M059J (cell line): Measurements from ENCODE around the gene RUNX3. TPM values are rescaled to one million over a fixed set of nuclear protein-coding genes. Genes with fewer than 3 reads are reported as not detected.

Experiments used
- DNase-seq: peaks from one replicate; pipeline ENCODE4 v3.0.0-alpha.2; 2012; ENCODE audit warnings: low read depth
- total RNA-seq: library from RNA; depleted of rRNA; stranded (reverse); fragments of >200 nt; shearing (Covaris generic); gene quantifications from 2 replicates; pipeline ENCODE4 v1.2.3, GENCODE V29; 2014

The RUNX3 gene
- total RNA-seq, 1 experiment from 2014 or later, result 0.37 TPM

DNA sequence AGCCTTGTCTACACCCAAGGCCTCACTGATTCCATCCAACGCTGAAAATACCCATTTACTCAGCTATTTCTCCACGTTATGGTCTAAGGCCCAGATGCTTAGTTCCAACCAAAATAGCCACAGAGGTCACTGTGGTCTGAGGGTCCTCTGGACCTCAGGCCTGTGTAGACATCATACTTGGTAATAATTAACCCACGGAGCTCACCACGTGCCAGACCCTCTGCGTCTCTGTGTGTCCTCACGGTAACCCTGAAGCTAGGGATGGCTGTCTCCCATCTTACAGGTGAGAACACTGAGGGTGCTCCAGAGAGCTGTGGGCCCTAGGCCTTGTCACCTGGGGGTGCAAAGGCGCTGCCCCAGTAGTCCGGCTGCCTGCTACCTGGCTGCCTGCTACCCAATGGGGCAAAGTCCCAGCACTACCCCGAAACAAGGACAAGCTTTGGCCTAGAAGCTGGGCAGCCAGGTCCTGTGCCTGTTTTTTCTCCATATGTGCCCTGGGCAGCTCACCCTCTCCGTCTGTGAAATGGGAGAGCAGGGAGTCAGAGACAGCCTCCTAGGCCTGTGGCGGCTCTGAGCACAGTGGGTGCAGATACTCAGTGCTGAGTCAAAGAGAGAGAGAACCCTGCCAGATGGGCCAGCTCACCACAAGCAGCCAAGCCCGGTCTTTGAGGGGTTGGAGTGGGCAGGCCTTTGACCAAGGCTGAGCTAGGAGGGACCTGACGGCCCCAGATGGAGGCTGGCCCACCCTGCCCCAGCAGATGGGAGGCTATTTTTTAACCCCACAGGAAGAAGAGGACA lies 17.0 kb upstream of the RUNX3 start:
- peak; percentile 55 for DNase-seq

DNA sequence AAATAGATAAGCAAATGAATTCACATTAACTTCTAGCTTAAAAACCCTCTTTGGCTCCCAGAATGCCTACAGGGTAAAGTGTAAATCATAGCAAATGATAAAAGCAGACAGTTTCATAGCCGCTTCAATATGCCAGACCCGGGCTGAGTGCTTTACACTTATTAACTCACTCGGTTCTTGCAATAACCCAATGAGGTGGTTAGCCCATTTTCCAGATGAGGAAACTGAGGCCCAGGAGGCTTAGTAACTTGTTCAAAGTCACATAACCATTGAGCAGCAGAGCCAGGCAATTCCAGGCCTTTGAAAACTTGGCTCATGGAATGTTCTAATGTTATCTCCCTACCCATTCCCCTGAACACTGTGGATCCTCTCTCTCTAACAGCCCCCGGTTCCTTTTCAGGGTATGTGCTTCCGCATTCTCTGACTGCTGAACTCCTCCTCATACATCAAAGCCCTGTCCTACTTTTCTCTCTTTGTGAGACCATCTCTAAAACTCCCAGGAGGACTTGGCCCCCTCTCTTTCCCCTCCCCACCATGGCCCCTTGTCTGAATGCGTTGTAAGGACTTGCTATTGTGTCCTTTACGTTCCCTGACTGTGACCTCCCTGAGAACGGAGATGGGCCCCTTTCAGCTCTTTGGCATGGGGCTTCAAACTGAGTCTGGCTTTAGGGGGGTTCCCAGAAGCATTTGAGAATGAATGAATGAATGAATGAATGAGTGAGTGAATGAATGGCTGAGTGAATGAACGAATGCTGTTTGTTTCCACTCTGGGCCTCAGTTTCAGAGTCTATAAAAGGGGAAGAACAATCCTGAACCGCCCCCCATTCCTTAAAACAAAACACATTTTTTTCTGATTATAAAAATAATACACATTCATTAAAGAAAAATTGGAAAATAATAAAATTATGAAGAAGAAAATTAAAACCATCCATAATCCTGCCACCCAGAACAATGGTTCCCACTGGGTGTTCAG lies 15.6 kb upstream of the RUNX3 start:
- no peak for DNase-seq

DNA sequence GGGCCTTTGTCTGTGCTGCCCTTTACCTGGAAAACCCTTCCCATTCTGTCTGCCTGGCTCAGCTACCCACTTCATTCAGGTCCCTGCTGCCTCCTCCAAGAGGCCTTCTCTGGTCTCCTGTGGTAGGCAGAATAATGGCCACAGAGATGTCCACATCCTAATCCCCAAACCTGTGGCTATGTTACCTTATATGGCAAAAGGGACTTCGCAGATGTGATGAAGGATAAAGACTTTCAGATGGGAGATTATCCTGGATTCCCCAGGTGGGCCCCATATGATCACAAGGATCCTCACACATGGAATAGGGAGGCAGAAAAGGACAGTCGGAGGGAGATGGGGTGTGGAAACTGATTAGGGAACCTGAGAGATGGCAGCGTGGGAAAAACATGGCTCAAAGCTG lies 14.2 kb upstream of the RUNX3 start:
- DNase-seq, result no peak

DNA sequence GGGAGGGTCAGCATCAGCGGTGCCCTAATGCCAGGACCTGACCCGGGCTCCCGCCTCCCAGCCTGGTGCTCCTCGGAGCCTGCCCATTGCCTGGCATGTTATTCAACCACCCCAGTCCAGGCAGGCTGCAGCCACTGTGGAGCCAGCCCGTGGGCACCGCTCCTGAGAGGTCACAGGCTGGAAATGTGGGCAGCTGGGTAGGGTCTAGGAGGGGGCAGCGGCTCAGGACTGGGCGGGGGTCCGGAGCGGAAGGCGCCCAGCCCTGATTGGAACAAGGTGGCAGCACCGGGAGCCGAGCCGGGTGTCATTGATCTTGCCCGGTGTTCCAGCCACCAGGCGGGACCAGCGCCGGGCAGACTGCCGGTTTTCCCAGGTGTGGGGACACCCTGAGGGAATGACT lies 12.7 kb upstream of the RUNX3 start:
- DNase-seq, result no peak

DNA sequence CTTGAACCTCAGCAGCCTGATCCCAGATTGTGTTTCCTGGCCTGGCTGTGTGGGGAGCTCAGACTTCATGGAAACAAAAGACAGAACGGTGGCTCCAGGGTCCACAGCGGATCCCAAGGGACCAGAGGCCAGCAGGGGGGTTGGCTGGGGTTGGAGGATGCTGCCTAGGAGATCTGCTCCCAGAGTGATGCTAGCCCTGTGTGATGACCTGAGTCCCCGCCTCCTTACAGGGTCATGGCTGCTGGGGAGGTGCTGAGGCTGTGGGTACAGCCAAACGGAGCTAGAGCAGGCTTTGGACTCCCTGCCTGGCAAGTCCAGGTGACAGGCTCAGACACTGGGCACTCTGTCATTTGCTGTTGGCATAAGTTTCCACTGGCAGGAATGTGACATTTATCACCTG lies 11.5 kb upstream of the RUNX3 start:
- no peak for DNase-seq

DNA sequence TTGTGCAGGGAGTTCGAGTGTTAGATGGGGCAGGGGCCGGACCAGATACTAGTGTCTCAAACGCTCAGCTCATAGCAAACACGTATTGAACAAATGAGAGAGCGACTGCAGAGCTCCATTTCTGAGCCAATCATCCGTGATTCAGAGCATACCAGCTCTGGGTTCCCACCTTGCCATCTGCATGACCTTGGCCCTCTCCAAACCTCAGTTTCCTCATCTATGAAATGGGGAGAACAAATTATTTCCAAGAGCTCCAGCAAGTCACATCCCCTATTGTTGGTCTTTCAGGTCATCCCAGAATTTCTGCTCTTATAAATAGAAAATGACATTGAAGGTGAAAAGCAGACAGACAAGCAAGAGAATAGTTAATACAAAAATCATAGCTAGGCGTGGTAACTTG lies 10.2 kb upstream of the RUNX3 start:
- DNase-seq, result no peak

GRCh38 chr1:24939675-24940193 lies 9.7 kb upstream of the RUNX3 start:
- no peak for DNase-seq

GRCh38 chr1:24939040-24939674 lies 9.1 kb upstream of the RUNX3 start:
- DNase-seq, result no peak

DNA sequence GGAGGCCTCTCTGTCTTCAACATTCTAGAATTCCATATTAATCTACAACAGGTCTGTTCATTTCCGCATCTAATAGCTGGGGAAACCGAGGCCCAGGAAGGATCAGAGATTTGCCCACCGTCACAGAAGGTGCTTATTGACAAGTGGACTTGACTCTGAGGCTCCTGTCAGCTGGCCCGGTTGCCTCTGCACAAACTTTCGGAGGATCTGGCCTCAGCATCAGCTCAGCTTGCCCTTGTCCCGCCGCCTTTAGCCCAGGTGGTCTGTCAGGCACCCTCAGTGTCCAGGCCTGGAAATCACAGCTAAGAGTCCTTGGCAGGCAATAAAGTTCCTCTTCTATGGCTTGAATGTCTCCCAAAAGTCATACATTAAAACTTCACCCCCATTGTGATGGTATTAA lies 8.2 kb upstream of the RUNX3 start:
- DNase-seq, result no peak

DNA sequence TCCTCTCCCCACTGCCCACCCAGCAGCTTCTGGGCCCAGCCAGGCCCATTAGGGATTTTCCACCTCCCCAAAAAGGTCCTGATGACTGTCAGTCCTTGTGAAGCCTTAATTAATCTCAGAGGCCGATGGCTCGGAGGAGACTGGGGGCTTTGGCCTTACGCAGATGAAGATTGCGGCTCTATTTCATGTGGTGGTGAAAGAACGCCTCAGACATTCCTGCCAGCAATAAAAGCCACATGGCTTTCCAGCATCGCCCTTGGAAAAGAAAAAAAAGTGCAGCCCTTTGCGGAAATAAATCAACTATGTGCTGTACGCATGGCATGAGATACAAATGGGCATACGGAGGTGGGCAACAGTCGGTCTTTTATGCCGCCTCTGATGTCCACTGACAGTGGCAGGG lies 6.6 kb upstream of the RUNX3 start:
- no peak for DNase-seq

DNA sequence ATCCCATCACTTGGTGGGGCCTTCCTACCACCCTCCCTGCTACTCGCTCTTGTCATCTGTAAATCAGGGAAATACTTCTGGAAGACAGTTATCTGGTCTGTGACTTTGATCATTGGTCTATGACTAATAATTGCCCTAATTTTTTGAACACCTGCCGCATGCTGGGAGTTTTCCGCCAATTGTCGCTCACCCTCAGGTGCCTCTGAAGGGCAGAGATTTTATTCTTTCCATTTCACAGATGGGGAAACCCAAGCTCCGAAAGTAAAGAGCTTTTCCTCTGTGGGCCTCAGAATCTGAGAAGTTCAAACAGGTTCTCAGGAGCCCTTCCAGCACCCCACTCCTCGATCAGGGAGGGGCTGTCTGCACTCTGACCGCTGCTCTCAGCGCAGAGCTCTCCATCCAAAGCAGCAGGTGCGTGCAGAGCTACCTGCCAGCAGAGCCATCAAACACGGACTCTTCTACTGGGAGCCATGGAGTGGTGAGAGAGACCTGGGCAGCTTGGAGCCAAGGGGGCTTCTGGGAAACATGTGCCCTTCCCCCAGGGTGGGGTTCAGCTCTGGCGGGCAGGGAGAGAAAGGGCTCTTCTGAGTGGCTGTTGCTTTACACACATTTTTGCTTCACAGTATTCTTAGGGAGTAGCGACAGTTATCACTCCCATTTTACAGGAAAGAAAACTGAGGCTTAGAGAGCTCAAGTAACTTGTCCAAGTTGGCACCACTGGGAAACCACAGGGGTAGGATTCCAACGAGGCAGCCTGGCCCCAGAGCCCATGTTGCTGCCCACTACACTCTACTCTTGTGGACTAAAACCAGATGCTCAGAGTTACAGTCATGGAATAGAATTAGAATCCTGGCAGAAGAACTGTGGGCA lies 5.8 kb upstream of the RUNX3 start:
- DNase-seq, result no peak

- DNase-seq, result no peak
These were observed 5.1 kb upstream of the RUNX3 start for GRCh38 chr1:24935196-24935526.

DNA sequence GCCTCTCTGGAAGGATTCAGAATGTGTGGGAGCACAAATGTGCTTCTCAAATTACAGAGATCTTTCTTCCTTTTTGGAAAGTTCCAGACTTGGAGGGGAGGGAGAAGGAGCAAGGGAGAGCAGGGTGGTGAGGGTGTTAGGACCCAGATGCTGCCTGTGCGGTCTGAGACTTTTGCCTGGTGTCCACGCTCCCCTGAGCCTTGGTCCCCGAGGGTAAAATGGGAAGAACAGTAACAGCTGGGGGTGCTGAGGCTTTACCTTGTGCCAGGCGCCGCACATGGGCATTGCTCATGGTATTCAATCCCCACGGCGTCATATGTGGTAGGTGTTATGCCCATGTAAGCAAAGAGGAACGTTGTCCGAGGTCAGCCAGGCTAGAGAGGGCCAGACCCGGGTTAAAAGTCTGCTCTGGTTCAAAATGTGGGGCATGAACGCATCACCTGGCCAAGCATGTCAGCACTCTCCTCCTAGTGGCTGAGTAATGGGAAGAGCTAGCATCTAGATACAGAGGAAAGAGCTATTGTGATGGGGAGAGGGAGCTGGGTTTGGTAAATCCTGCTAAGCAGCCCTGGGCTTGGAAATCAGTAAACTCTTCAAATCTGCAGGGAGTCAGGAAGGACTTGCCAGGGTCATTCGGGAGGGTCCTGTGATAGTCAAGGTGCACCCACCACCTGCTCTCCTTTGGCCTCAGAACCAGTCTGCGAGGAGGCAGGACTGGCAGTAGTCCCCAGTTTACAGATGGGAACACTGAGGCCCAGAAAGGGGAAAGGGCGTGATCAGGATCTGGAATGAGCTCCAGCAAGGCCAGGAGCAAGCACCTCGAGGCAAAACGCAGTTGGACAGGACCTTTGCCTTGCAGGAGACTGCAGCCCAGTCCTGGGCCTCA lies 4.5 kb upstream of the RUNX3 start:
- no peak for DNase-seq

DNA sequence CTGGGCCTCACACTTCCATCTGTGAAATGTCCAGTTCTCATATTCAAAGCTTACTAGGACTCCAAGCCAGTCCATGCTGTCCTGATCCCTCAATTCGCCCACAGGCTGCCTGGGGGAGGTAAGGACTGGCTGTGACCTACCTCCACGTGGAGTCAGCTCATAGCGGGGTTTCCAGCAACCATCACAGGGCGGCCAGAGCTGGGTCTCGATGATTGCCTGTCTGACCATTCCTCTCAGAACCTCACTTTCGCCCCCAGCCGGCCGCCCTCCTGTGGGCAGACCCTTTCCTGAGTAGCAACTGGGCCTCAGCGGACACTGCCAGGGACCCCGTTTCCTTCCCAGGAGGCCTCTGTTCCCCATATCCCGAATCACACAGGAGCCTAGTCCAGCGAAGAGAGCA lies 3.4 kb upstream of the RUNX3 start:
- DNase-seq, result no peak

DNA sequence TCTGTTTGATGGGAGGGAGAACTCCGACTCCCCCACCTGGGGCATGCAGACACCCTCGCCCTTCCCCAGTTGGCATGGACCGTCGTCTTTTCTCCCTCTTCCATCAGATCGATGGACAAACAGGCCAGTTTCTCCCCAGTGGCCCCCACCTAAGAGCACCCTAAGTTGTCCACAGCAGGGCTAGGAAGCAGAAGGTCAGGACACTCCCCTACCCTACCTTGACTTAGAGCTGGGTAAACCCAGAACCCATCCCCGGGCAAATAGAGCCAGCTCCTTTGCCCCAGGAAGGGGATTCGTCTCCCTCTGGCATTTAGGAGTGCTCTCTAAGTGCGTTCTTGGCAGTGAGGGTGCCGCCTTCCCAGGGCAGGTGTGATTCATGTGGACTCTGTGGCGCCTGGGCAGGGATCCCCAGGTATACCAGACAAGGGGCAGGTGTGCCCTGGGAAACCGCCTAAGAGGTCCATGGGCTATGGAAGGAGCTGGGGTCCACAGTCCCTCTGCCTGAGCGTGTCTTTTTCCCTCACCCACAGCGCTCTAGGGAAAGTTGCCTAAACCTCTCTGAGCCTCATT lies 2.7 kb upstream of the RUNX3 start:
- DNase-seq, result no peak

DNA sequence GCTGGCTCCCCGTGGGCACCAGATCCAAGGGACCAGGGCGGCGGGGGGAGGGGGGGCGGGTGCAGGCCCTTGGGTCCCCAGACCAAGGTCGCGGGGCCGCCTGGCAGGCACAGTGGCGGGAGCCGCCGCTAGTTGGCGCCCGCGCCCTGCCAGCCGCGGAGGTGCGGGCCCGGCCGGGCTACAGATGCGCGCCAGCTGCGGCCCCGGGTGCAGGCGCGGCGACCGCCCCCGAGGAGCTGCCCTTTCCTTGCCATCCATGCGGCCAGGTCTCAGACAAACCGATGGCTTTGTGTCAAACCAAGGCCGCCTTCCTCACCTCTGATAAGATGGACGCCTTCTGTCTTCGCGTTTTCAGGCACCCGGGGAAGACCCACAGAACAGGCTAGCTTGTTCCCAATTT lies 2.2 kb upstream of the RUNX3 start:
- no peak for DNase-seq

GRCh38 chr1:24931468-24932231 lies 1.6 kb upstream of the RUNX3 start:
- DNase-seq, result no peak

DNA sequence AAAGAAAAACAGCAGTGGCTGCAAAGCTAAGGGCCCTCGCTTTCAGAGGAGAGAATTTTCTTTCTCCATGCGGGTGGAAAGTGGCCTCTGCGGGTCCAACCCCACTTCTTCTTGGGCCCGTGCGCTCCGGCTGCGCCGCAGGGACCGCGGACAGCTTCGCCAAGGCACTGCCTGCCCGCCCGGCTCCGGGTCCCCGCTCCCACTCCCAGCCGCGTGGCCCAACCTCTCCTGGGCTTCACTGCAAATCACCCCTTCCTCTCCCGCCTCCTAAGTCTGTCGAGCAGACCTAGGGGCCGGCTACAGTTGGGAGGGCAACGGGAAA lies 1.0 kb upstream of the RUNX3 start:
- DNase-seq, result no peak
